Middle frontal gyrus (tissue), 1 donor: ENCODE data around the gene ID3.

Experiments used
- DNase-seq: peaks from one replicate; pipeline ENCODE4 v3.0.0-alpha.2; 2015; ENCODE audit warnings: low spot score; ENCODE audit errors: extremely low spot score

Gene ID3

GRCh38 chr1:23528250-23528978, 30.9 kb downstream of the ID3 start:
- DNase-seq, result no peak

GRCh38 chr1:23527900-23528249, 31.4 kb downstream of the ID3 start:
- no peak for DNase-seq

- DNase-seq, result no peak
Measured at GRCh38 chr1:23527366-23527765, 31.9 kb downstream of the ID3 start.

GRCh38 chr1:23526329-23527041, 32.8 kb downstream of the ID3 start:
- no peak for DNase-seq

GRCh38 chr1:23525558-23526250, 33.6 kb downstream of the ID3 start:
- no peak for DNase-seq

GRCh38 chr1:23524716-23525401, 34.4 kb downstream of the ID3 start:
- DNase-seq, result no peak

GRCh38 chr1:23524163-23524562, 35.1 kb downstream of the ID3 start:
- no peak for DNase-seq

- DNase-seq, result no peak
Measured at GRCh38 chr1:23522244-23522982, 36.9 kb downstream of the ID3 start.

GRCh38 chr1:23521588-23521987, 37.7 kb downstream of the ID3 start:
- no peak for DNase-seq

GRCh38 chr1:23517581-23517980, 41.7 kb downstream of the ID3 start:
- no peak for DNase-seq

GRCh38 chr1:23515905-23516304, 43.4 kb downstream of the ID3 start:
- no peak for DNase-seq

- no peak for DNase-seq
Measured at GRCh38 chr1:23514111-23514679, 45.1 kb downstream of the ID3 start.

GRCh38 chr1:23509896-23510295, 49.4 kb downstream of the ID3 start:
- DNase-seq, result no peak
